ENCODE measurements around the gene NCAPG2. TPM values are rescaled to one million over a fixed set of nuclear protein-coding genes. Genes with fewer than 3 reads are reported as not detected.

Gene NCAPG2
- polyA plus RNA-seq, 3 donors = 1.1 to 3.1 (median 1.7) TPM

GRCh38 chr7:158584407-158584806, 120.2 kb downstream of the NCAPG2 start:
- Mint-ChIP-seq H3K36me3 (no peaks in the 10 kb centered on the region), H3K4me1 (no peaks in the 10 kb centered on the region), H3K4me3 (no peak overlapping the region), H3K9me3 (peaks cover 0 to 28% (median 17%) of the 10 kb centered on the region in 7 donors), H3K27me3 (ENCODE audit: low read depth in 3 of 3) (peaks cover 33 to 54% (median 39%) of the 10 kb centered on the region in 3 donors), H3K27ac (no peak overlapping the region)
- Histone ChIP-seq H3K27ac (ENCODE audit: low read depth in 1 of 2, low read length in 2 of 2) (no peak overlapping the region), H3K36me3 (replicated peaks in 1 of 2; ENCODE audit: control insufficient read depth in 1 of 2, insufficient read depth in 2 of 2, low read length in 2 of 2) (no peaks in the 10 kb centered on the region), H3K27me3 (ENCODE audit: control insufficient read depth in 2 of 2, insufficient read depth in 2 of 2, low read length in 2 of 2) (peaks cover 26 to 47% of the 10 kb centered on the region in 2 donors), H3K4me2 (replicated peaks; ENCODE audit: extremely low read depth, low read length, poor library complexity, severe bottlenecking) (no peak overlapping the region), H3K4me1 (ENCODE audit: control insufficient read depth in 1 of 2, insufficient read depth in 2 of 2, low read length in 2 of 2) (no peaks in the 10 kb centered on the region), H4K20me1 (ENCODE audit: insufficient read depth, low read length) (no peaks in the 10 kb centered on the region), H3K4me3 (replicated peaks in 1 of 3; ENCODE audit: low read depth in 2 of 3, low read length in 3 of 3) (no peak overlapping the region), H2AFZ (ENCODE audit: insufficient read depth, low read depth, low read length, poor library complexity, severe bottlenecking) (no peak overlapping the region), H3K9ac (ENCODE audit: insufficient read depth, low read length, poor library complexity, severe bottlenecking) (no peak overlapping the region), H3K9me3 (replicated peaks in 1 of 2; ENCODE audit: control insufficient read depth in 1 of 2, insufficient read depth in 1 of 2, low read length in 2 of 2) (peaks cover 6 to 16% of the 10 kb centered on the region in 2 donors), H3K79me2 (ENCODE audit: insufficient read depth, low read length) (no peaks in the 10 kb centered on the region)
- WGBS (ENCODE audit: insufficient coverage) = 81% methylated on average over 4 of the region's 8 CpGs
- intact Hi-C loops (cut with micrococcal nuclease) = no loop called here
- TF ChIP-seq, protein P1, sequence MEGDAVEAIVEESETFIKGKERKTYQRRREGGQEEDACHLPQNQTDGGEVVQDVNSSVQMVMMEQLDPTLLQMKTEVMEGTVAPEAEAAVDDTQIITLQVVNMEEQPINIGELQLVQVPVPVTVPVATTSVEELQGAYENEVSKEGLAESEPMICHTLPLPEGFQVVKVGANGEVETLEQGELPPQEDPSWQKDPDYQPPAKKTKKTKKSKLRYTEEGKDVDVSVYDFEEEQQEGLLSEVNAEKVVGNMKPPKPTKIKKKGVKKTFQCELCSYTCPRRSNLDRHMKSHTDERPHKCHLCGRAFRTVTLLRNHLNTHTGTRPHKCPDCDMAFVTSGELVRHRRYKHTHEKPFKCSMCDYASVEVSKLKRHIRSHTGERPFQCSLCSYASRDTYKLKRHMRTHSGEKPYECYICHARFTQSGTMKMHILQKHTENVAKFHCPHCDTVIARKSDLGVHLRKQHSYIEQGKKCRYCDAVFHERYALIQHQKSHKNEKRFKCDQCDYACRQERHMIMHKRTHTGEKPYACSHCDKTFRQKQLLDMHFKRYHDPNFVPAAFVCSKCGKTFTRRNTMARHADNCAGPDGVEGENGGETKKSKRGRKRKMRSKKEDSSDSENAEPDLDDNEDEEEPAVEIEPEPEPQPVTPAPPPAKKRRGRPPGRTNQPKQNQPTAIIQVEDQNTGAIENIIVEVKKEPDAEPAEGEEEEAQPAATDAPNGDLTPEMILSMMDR (IDR thresholded peaks at IDR 0.05) = no peak
- no peak for DNase-seq

DNA sequence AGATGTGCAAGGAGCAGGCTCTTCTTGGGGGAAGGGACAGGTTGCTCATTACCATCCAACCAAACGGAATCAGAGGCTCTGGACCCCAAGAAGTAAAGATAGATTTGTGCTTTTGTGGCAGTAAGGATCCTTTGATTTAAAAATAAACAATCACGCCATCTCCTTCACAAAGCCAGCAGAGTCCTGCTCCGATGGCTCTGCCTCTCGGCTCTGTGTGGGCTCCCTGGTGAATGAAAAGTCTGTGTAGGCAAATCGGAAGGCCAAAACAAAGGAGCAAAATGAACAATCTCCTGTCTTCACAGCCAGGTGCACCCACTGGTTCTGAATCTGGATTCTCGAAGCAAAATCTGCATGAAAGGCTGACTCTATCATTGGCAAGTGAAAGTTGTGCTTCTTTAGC, 120.8 kb downstream of the NCAPG2 start:
- no peaks in the 10 kb centered on the region for H4K20me1 ChIP-seq (ENCODE audit: insufficient read depth, low read length)
- peaks cover 23 to 41% of the 10 kb centered on the region in 2 donors for H3K27me3 ChIP-seq (ENCODE audit: control insufficient read depth in 2 of 2, insufficient read depth in 2 of 2, low read length in 2 of 2)
- H3K27ac Mint-ChIP-seq = no peak overlapping the region
- H2AFZ ChIP-seq (ENCODE audit: insufficient read depth, low read depth, low read length, poor library complexity, severe bottlenecking) = no peak overlapping the region
- no peak overlapping the region for H3K4me3 Mint-ChIP-seq
- no peak for DNase-seq
- H3K36me3 Mint-ChIP-seq = no peaks in the 10 kb centered on the region
- no peaks in the 10 kb centered on the region for H3K36me3 ChIP-seq (replicated peaks in 1 of 2; ENCODE audit: control insufficient read depth in 1 of 2, insufficient read depth in 2 of 2, low read length in 2 of 2)
- peaks cover 8 to 16% of the 10 kb centered on the region in 2 donors for H3K9me3 ChIP-seq (replicated peaks in 1 of 2; ENCODE audit: control insufficient read depth in 1 of 2, insufficient read depth in 1 of 2, low read length in 2 of 2)
- no peak overlapping the region for H3K4me3 ChIP-seq (replicated peaks in 1 of 3; ENCODE audit: low read depth in 2 of 3, low read length in 3 of 3)
- H3K27ac ChIP-seq (ENCODE audit: low read depth in 1 of 2, low read length in 2 of 2) = no peak overlapping the region
- H3K4me1 ChIP-seq (ENCODE audit: control insufficient read depth in 1 of 2, insufficient read depth in 2 of 2, low read length in 2 of 2) = no peaks in the 10 kb centered on the region
- TF ChIP-seq, protein P1 (IDR thresholded peaks at IDR 0.05) = no peak
- no peaks in the 10 kb centered on the region for H3K4me1 Mint-ChIP-seq
- intact Hi-C loops (cut with micrococcal nuclease) = no loop called here
- no CpG with 5 or more reads among the region's 6 CpGs for WGBS (ENCODE audit: insufficient coverage)
- H3K9me3 Mint-ChIP-seq = peaks cover 0 to 27% (median 17%) of the 10 kb centered on the region in 7 donors
- H3K4me2 ChIP-seq (replicated peaks; ENCODE audit: extremely low read depth, low read length, poor library complexity, severe bottlenecking) = no peak overlapping the region
- H3K27me3 Mint-ChIP-seq (ENCODE audit: low read depth in 3 of 3) = peaks cover 27 to 48% (median 33%) of the 10 kb centered on the region in 3 donors
- no peak overlapping the region for H3K9ac ChIP-seq (ENCODE audit: insufficient read depth, low read length, poor library complexity, severe bottlenecking)
- H3K79me2 ChIP-seq (ENCODE audit: insufficient read depth, low read length) = no peaks in the 10 kb centered on the region
